ENCODE measurements around the gene REEP2. TPM values are rescaled to one million over a fixed set of nuclear protein-coding genes. Genes with fewer than 3 reads are reported as not detected.
A peak's percentile ranks its signal among the peaks of the same experiment; 100 is the strongest.
"Not testable (repeated sequence)": the region's sequence is repeated elsewhere in the genome, so short reads cannot be mapped to it uniquely, and the experiment has no call there.

The REEP2 gene, protein sequence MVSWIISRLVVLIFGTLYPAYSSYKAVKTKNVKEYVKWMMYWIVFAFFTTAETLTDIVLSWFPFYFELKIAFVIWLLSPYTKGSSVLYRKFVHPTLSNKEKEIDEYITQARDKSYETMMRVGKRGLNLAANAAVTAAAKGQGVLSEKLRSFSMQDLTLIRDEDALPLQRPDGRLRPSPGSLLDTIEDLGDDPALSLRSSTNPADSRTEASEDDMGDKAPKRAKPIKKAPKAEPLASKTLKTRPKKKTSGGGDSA
- 17.4 and 56.3 TPM in 2 replicates for total RNA-seq (ENCODE audit: low replicate concordance)

DNA sequence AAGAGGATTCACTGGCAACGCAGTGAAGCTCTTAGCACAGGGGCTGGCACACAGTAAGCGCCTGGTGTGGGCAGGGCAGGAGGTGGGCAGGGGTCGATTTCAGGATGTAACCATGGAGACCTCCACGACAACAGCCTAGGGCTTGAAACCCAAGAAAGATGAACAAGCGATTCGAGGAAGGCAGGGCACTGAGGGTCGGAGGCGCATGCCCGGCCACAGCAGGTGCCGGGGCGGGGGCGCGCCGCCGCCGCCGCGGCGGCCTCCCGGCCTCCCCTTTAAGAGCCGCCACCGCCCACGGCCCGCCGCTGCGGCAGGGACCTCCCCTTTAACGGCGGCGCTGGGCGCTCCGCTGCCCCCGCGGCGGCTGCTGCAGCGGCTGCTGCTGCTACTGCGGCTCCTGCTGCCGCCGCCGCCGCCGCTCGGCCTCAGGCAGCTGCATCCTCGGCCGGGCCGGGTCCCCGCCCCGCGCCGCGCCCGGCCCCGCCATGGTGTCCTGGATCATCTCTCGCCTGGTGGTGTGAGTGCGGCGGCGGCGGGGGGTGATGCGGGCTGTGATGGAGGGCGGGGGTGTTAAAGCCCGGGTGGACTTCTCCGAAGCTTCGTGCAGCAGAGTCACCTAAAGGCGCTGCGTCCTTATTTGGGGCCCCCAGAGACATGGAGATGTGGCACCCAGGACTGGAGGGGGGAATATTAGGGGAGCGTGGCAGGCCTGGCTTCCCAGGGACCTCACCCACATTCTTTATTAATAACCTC is at the start of gene REEP2:
Gene REEP2 (plus strand): TSS at position 334 of the 753 bp plus-strand sequence. CDS start 152 bp downstream, at position 486.
- Histone ChIP-seq H3F3A (ENCODE audit: low read depth) (peaks cover 38% of the 10 kb centered on the region), H3K27me3 (no peaks in the 10 kb centered on the region), H3K4me2 (peak within 1 kb of the TSS; percentile 93), H4K20me1 (ENCODE audit: low read depth) (peaks cover 22% of the 10 kb centered on the region), H2AFZ (replicated peaks) (peak within 1 kb of the TSS; percentile 63), H3K79me2 (ENCODE audit: low read depth) (peaks cover 16% of the 10 kb centered on the region), H3K9me3 (ENCODE audit: low read depth) (no peaks in the 10 kb centered on the region), H3K4me1 (peaks cover 27% of the 10 kb centered on the region), H3K27ac (no peak within 1 kb of the TSS), H3K4me3 (peak within 1 kb of the TSS; percentile 76), H3K36me3 (peaks cover 8% of the 10 kb centered on the region), H3K9ac (peak within 1 kb of the TSS; percentile 74)
- Mint-ChIP-seq H3K9me3 (no peaks in the 10 kb centered on the region), H3K4me3 (peak within 1 kb of the TSS; percentile 92), H3K4me1 (peaks cover 36% of the 10 kb centered on the region), H3K27me3 (ENCODE audit: insufficient read depth, low read depth) (peaks cover 9% of the 10 kb centered on the region), H3K27ac (peak within 1 kb of the TSS; percentile 85), H3K36me3 (peaks cover 16% of the 10 kb centered on the region)
- no peak for TF ChIP-seq EZH2 (IDR thresholded peaks at IDR 0.05)
- TF ChIP-seq, protein P1, sequence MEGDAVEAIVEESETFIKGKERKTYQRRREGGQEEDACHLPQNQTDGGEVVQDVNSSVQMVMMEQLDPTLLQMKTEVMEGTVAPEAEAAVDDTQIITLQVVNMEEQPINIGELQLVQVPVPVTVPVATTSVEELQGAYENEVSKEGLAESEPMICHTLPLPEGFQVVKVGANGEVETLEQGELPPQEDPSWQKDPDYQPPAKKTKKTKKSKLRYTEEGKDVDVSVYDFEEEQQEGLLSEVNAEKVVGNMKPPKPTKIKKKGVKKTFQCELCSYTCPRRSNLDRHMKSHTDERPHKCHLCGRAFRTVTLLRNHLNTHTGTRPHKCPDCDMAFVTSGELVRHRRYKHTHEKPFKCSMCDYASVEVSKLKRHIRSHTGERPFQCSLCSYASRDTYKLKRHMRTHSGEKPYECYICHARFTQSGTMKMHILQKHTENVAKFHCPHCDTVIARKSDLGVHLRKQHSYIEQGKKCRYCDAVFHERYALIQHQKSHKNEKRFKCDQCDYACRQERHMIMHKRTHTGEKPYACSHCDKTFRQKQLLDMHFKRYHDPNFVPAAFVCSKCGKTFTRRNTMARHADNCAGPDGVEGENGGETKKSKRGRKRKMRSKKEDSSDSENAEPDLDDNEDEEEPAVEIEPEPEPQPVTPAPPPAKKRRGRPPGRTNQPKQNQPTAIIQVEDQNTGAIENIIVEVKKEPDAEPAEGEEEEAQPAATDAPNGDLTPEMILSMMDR (IDR thresholded peaks at IDR 0.05), result no peak
- no peak for TF ChIP-seq EZH2phosphoT487 (IDR thresholded peaks at IDR 0.05)
- DNase-seq (ENCODE audit: low spot score), result peak; percentile 96

DNA sequence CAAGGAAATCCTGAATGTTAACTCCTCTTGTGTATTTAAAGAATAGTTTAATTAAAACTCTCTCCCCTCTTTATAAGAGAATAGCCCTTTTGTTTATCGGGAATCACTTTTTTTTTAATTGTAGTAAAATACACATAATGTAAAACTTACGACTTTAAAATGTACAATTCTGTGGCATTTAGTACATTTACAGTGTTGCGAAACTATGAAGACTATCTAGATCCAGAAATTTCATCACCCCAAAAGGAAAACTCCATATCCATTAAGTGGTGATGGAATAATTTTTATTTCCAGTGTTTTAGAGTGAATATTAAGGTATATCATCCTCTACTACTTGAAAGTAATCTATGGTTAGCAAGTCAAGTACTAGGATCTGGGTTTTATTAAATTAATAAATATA is 49.5 kb upstream of the REEP2 start:
- Histone ChIP-seq H3K27me3 (no peaks in the 10 kb centered on the region), H3F3A (ENCODE audit: low read depth) (no peaks in the 10 kb centered on the region), H3K9ac (no peak overlapping the region), H4K20me1 (ENCODE audit: low read depth) (no peaks in the 10 kb centered on the region), H3K4me2 (no peak overlapping the region), H3K9me3 (ENCODE audit: low read depth) (no peaks in the 10 kb centered on the region), H3K79me2 (ENCODE audit: low read depth) (no peaks in the 10 kb centered on the region), H3K27ac (no peak overlapping the region), H3K36me3 (peaks cover 18% of the 10 kb centered on the region), H2AFZ (replicated peaks) (no peak overlapping the region), H3K4me3 (no peak overlapping the region), H3K4me1 (no peaks in the 10 kb centered on the region)
- Mint-ChIP-seq H3K27me3 (ENCODE audit: insufficient read depth, low read depth) (no peaks in the 10 kb centered on the region), H3K4me3 (no peak overlapping the region), H3K9me3 (no peaks in the 10 kb centered on the region), H3K36me3 (peaks cover 32% of the 10 kb centered on the region), H3K4me1 (no peaks in the 10 kb centered on the region), H3K27ac (no peak overlapping the region)
- no peak for TF ChIP-seq EZH2 (IDR thresholded peaks at IDR 0.05)
- no peak for TF ChIP-seq EZH2phosphoT487 (IDR thresholded peaks at IDR 0.05)
- TF ChIP-seq, protein P1 (IDR thresholded peaks at IDR 0.05), result no peak
- no peak for DNase-seq (ENCODE audit: low spot score)

DNA sequence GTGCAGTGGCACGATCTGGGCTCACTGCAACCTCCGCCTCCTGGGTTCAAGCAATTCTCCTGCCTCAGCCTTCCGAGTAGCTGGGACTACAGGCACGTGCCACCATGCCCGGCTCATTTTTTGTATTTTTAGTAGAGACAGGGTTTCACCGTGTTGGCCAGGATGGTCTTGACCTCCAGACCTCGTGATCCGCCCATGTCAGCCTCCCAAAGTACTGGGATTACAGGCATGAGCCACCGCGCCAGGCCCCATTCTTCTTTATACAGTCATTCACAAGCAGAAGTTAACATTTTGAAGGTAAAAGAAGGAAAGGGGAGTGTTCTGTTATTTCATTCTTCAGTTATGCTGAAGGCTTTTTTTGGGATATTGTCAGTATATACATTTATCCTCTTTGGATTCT is 48.9 kb upstream of the REEP2 start:
- not testable (repeated sequence) for DNase-seq (ENCODE audit: low spot score); H3K27ac Mint-ChIP-seq; H3K27me3 ChIP-seq; H3K4me2 ChIP-seq; H3K4me1 Mint-ChIP-seq; H3K79me2 ChIP-seq (ENCODE audit: low read depth); H3K4me3 ChIP-seq; H3F3A ChIP-seq (ENCODE audit: low read depth); H3K27me3 Mint-ChIP-seq (ENCODE audit: insufficient read depth, low read depth); H3K4me3 Mint-ChIP-seq; H3K9ac ChIP-seq; H2AFZ ChIP-seq (replicated peaks); H3K27ac ChIP-seq; H3K9me3 ChIP-seq (ENCODE audit: low read depth); H3K9me3 Mint-ChIP-seq; H4K20me1 ChIP-seq (ENCODE audit: low read depth); H3K4me1 ChIP-seq
- H3K36me3 ChIP-seq, result peaks cover 18% of the 10 kb centered on the region
- peaks cover 36% of the 10 kb centered on the region for H3K36me3 Mint-ChIP-seq

Data from neural progenitor cell (in vitro differentiated cells).